Measurements from ENCODE around the gene CHAT. TPM values are rescaled to one million over a fixed set of nuclear protein-coding genes. Genes with fewer than 3 reads are reported as not detected.

Gene CHAT
- total and polyA plus RNA-seq, 2 donors (not counting 3 experiments of a cell fraction or from before 2014, with no cell fraction given) = not detected

DNA sequence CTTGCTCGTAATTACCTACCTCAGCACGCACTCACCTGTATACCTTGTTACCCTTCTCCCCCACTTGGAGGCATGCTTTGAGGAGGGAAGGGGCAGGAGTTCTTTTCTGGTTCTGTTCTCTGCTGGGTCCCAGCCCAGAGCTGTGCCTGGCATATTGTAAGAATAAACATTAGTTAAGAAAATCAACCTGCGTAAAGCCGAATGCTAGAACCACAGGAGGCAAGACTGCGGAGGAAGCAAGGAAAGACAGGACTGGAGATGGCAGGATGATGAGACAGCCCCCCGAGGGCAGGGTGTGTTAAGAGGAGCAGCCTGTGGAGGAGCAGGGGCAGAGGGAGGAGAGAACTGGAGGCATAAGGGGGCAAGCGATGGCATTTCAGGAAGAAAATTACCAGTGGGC, 75.1 kb downstream of the CHAT start:
- FAIRE-seq (no peak), DNase-seq (ENCODE audit: low read depth, low spot score) (no peak)
- CTCF ChIA-PET = no interaction called here
- no TSS peak for BruUV-seq (replicated peaks)
- no peaks in the 10 kb centered on the region for H3K9me1 ChIP-seq (replicated peaks; ENCODE audit: control insufficient read depth, extremely low read depth, insufficient read depth, low read length)
- H3K9me3 ChIP-seq (replicated peaks; ENCODE audit: control insufficient read depth, insufficient read depth, low read length) = no peaks in the 10 kb centered on the region
- no peak overlapping the region for H3K4me3 ChIP-seq (replicated peaks in 1 of 3; ENCODE audit: insufficient read depth in 1 of 3, low read depth in 1 of 3, low read length in 3 of 3)
- POLR2A ChIA-PET = no interaction called here
- dilution Hi-C loops (cut with MboI; ENCODE audit: extremely low pct_ligation_motif_present, low sequenced_read_pairs) = no loop called here
- H2AFZ ChIP-seq (ENCODE audit: low read depth, low read length) = no peak overlapping the region
- no peak overlapping the region for H3K27ac ChIP-seq (ENCODE audit: insufficient read depth, low read depth, low read length)
- no peaks in the 10 kb centered on the region for H3K36me3 ChIP-seq (ENCODE audit: control insufficient read depth in 2 of 2, extremely low read depth in 1 of 2, insufficient read depth in 2 of 2, low read length in 2 of 2)
- H3K4me1 ChIP-seq (ENCODE audit: control insufficient read depth, extremely low read depth, insufficient read depth, low read length) = no peaks in the 10 kb centered on the region
- TF ChIP-seq, protein P1, sequence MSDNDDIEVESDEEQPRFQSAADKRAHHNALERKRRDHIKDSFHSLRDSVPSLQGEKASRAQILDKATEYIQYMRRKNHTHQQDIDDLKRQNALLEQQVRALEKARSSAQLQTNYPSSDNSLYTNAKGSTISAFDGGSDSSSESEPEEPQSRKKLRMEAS (IDR thresholded peaks at IDR 0.05; ENCODE audit: insufficient read depth, insufficient read length) = no peak
- TF ChIP-seq POLR2A (IDR thresholded peaks at IDR 0.05; ENCODE audit: low read depth, low read length) (no peak), POLR2AphosphoS5 (IDR thresholded peaks at IDR 0.05; ENCODE audit: insufficient read depth, low read depth, low read length) (no peak), FOS (IDR thresholded peaks at IDR 0.05; ENCODE audit: borderline replicate concordance, insufficient read depth, low read length) (no peak), JUN (IDR thresholded peaks at IDR 0.05; ENCODE audit: borderline replicate concordance, insufficient read depth, insufficient read length, low read depth) (no peak), MYC (IDR thresholded peaks at IDR 0.05; ENCODE audit: low read depth, low read length) (no peak), EZH2 (IDR thresholded peaks at IDR 0.05; ENCODE audit: borderline replicate concordance, low read depth, low read length, severe bottlenecking) (no peak), GATA2 (IDR thresholded peaks at IDR 0.05; ENCODE audit: insufficient read depth, insufficient read length, low read depth, low read length) (no peak)
- TF ChIP-seq, protein P2, sequence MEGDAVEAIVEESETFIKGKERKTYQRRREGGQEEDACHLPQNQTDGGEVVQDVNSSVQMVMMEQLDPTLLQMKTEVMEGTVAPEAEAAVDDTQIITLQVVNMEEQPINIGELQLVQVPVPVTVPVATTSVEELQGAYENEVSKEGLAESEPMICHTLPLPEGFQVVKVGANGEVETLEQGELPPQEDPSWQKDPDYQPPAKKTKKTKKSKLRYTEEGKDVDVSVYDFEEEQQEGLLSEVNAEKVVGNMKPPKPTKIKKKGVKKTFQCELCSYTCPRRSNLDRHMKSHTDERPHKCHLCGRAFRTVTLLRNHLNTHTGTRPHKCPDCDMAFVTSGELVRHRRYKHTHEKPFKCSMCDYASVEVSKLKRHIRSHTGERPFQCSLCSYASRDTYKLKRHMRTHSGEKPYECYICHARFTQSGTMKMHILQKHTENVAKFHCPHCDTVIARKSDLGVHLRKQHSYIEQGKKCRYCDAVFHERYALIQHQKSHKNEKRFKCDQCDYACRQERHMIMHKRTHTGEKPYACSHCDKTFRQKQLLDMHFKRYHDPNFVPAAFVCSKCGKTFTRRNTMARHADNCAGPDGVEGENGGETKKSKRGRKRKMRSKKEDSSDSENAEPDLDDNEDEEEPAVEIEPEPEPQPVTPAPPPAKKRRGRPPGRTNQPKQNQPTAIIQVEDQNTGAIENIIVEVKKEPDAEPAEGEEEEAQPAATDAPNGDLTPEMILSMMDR (IDR thresholded peaks at IDR 0.05; ENCODE audit: extremely low read depth in 1 of 2, insufficient read depth in 1 of 2, low read depth in 1 of 2, low read length in 2 of 2) = no peak
- no peaks in the 10 kb centered on the region for H4K20me1 ChIP-seq (replicated peaks; ENCODE audit: control insufficient read depth, extremely low read depth, insufficient read depth, low read length)
- intact Hi-C loops (cut with micrococcal nuclease) = no loop called here
- no peak overlapping the region for H3K9ac ChIP-seq (replicated peaks; ENCODE audit: extremely low read depth, insufficient read depth, low read length)
- H3K4me2 ChIP-seq (ENCODE audit: insufficient read depth, low read length) = no peak overlapping the region
- no peaks in the 10 kb centered on the region for H3K79me2 ChIP-seq (ENCODE audit: control insufficient read depth, insufficient read depth, low read length)
- H3K27me3 ChIP-seq (ENCODE audit: control insufficient read depth in 2 of 2, insufficient read depth in 2 of 2, low read length in 2 of 2) = peaks cover 36 to 61% of the 10 kb centered on the region in 2 experiments
